ENCODE results near the gene MB.
"Not testable (repeated sequence)": the region's sequence is repeated elsewhere in the genome, so short reads cannot be mapped to it uniquely, and the experiment has no call there.

Gene MB

GRCh38 chr22:35617137-35617755 is at the start of gene MB:
Gene MB (minus strand): TSS chr22:35617329. CDS start chr22:35617257, 72 bp downstream.
- Histone ChIP-seq H3K36me3 (ENCODE audit: low read depth) (no peaks in the 10 kb centered on the region), H3K9me3 (ENCODE audit: severe bottlenecking) (no peaks in the 10 kb centered on the region), H3K27ac (ENCODE audit: poor library complexity, severe bottlenecking) (no peak within 1 kb of the TSS), H3K4me3 (ENCODE audit: severe bottlenecking) (no peak within 1 kb of the TSS), H3K4me1 (ENCODE audit: insufficient read depth, poor library complexity, severe bottlenecking) (peaks cover 5% of the 10 kb centered on the region), H3K27me3 (ENCODE audit: insufficient read depth, poor library complexity, severe bottlenecking) (no peaks in the 10 kb centered on the region)
- no peak for ATAC-seq (ENCODE audit: low read depth)
- TF ChIP-seq, protein P1, sequence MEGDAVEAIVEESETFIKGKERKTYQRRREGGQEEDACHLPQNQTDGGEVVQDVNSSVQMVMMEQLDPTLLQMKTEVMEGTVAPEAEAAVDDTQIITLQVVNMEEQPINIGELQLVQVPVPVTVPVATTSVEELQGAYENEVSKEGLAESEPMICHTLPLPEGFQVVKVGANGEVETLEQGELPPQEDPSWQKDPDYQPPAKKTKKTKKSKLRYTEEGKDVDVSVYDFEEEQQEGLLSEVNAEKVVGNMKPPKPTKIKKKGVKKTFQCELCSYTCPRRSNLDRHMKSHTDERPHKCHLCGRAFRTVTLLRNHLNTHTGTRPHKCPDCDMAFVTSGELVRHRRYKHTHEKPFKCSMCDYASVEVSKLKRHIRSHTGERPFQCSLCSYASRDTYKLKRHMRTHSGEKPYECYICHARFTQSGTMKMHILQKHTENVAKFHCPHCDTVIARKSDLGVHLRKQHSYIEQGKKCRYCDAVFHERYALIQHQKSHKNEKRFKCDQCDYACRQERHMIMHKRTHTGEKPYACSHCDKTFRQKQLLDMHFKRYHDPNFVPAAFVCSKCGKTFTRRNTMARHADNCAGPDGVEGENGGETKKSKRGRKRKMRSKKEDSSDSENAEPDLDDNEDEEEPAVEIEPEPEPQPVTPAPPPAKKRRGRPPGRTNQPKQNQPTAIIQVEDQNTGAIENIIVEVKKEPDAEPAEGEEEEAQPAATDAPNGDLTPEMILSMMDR (IDR thresholded peaks at IDR 0.05; ENCODE audit: poor library complexity, severe bottlenecking): no peak
- DNase-seq (ENCODE audit: low spot score): no peak

DNA sequence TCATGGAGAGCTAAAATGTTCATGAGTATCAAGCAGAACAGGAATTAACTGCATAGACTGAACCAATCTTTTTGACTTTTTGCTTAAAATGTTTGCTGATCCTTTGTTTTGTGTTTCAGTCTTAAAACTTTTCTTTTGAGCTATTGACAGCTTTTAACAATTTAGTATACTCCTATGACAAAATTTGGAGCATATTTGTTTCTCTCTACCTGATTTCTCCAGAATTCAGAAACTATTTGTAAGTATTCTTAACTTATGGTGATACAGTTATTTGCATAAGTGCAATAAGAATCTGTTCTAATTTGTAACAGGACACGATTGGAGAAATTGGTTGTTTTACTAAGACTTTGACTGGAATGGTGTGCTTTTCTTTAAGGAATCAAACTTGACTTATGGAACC is 49.6 kb upstream of the MB start:
- Histone ChIP-seq H3K9me3 (ENCODE audit: severe bottlenecking) (peaks cover 18% of the 10 kb centered on the region), H3K36me3 (ENCODE audit: low read depth) (peaks cover 10% of the 10 kb centered on the region; the same call in 1 of the 2 replicates)
- H3K27me3 ChIP-seq (ENCODE audit: insufficient read depth, poor library complexity, severe bottlenecking); DNase-seq (ENCODE audit: low spot score); H3K4me1 ChIP-seq (ENCODE audit: insufficient read depth, poor library complexity, severe bottlenecking); H3K4me3 ChIP-seq (ENCODE audit: severe bottlenecking); ATAC-seq (ENCODE audit: low read depth); H3K27ac ChIP-seq (ENCODE audit: poor library complexity, severe bottlenecking): not testable (repeated sequence)

- H3K27me3 ChIP-seq (ENCODE audit: insufficient read depth, poor library complexity, severe bottlenecking): no peaks in the 10 kb centered on the region
- no peaks in the 10 kb centered on the region for H3K4me1 ChIP-seq (ENCODE audit: insufficient read depth, poor library complexity, severe bottlenecking)
- TF ChIP-seq, protein P1 (IDR thresholded peaks at IDR 0.05; ENCODE audit: poor library complexity, severe bottlenecking): no peak
- H3K9me3 ChIP-seq (ENCODE audit: severe bottlenecking): peaks cover 18% of the 10 kb centered on the region
- H3K27ac ChIP-seq (ENCODE audit: poor library complexity, severe bottlenecking): no peak overlapping the region
- H3K4me3 ChIP-seq (ENCODE audit: severe bottlenecking): no peak overlapping the region
- ATAC-seq (ENCODE audit: low read depth) (no peak), DNase-seq (ENCODE audit: low spot score) (no peak)
- peaks cover 16% of the 10 kb centered on the region for H3K36me3 ChIP-seq (ENCODE audit: low read depth)
These were observed 47.9 kb upstream of the MB start for GRCh38 chr22:35664955-35665587.

DNA sequence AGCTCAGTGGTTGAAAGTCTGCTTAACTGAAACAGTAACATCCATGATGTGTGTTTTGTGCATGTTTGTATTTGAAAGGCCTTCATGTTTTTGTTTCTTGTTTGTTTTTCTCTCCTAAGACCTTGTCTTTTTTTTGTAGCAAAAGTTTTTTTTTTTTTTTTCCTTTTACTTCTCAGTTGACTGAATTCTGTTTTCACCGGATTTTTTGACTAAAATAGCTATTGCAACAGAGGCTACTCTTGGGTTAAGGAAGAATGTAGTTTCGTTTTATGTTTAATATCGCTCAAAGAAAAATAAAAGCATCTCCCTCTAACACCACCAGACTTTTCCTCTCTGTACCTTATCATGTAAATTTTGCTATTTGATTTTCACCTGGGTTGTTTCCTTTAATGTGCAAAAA is 46.2 kb upstream of the MB start:
- H3K36me3 ChIP-seq (ENCODE audit: low read depth): peaks cover 32% of the 10 kb centered on the region

GRCh38 chr22:35662914-35663313 is 45.8 kb upstream of the MB start:
- Histone ChIP-seq H3K27me3 (ENCODE audit: insufficient read depth, poor library complexity, severe bottlenecking) (no peaks in the 10 kb centered on the region), H3K9me3 (ENCODE audit: severe bottlenecking) (peaks cover 18% of the 10 kb centered on the region), H3K4me3 (ENCODE audit: severe bottlenecking) (no peak overlapping the region), H3K4me1 (ENCODE audit: insufficient read depth, poor library complexity, severe bottlenecking) (no peaks in the 10 kb centered on the region), H3K27ac (ENCODE audit: poor library complexity, severe bottlenecking) (no peak overlapping the region), H3K36me3 (ENCODE audit: low read depth) (peaks cover 32% of the 10 kb centered on the region)
- ATAC-seq (ENCODE audit: low read depth) (no peak), DNase-seq (ENCODE audit: low spot score) (no peak)
- TF ChIP-seq, protein P1 (IDR thresholded peaks at IDR 0.05; ENCODE audit: poor library complexity, severe bottlenecking): no peak

More for the DNA sequence above, 46.2 kb upstream of the MB start:
- H3K27me3 ChIP-seq (ENCODE audit: insufficient read depth, poor library complexity, severe bottlenecking): no peaks in the 10 kb centered on the region
- no peak overlapping the region for H3K27ac ChIP-seq (ENCODE audit: poor library complexity, severe bottlenecking)
- H3K4me3 ChIP-seq (ENCODE audit: severe bottlenecking): no peak overlapping the region
- TF ChIP-seq, protein P1 (IDR thresholded peaks at IDR 0.05; ENCODE audit: poor library complexity, severe bottlenecking): no peak
- DNase-seq (ENCODE audit: low spot score): no peak
- peaks cover 18% of the 10 kb centered on the region for H3K9me3 ChIP-seq (ENCODE audit: severe bottlenecking)
- ATAC-seq (ENCODE audit: low read depth): no peak
- no peaks in the 10 kb centered on the region for H3K4me1 ChIP-seq (ENCODE audit: insufficient read depth, poor library complexity, severe bottlenecking)
